GM21619 (cell line): ENCODE results near the gene ADSS1.
A peak's percentile ranks its signal among the peaks of the same experiment; 100 is the strongest.

Experiments
- ATAC-seq: cut with Tn5 transposase; IDR thresholded peaks from one replicate; pipeline ENCODE4 v1.9.1; 2021; ENCODE audit not compliant: unreplicated experiment

The ADSS1 gene

DNA sequence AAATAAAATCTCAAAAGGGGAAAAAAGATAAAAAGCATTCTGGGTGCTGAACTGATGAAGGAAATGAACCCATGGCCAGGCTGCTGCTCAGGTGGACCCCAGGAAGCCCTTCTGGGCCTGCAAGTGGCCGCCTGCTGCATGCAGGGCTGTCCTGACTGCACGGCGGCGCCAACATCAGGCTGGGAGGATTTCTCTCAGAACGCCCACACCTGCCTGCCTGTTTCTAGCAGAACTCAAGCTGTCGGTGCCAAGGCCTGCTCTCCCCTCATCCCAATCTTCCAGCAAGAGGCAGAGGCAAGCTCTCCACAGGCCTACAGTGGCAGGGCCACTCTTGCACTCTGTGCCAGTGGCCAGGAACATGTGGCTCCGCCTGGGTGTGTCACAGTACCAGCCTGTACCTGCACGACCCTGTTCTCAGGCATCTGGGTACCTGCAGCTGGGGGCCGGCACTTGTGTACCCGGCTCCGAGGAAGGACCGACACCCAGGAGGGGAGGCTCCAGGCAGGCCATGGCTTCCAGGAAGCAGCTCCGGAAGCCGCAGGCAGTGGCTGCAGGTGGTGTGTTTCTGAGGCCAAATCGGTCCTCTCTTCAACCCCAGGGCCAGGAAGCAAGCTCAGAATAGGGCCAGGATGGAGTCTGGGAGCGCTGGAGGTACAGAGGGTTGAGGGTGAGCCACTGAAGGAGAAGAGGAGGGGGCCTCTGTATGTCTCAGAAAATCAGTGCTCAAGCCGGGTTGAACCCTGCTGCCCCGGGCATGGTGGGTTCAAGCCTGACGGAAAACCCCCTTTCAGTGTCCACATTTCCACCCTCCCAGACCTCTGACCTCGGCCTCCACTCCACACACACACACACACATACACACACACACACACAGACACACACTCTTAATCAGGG lies 37.2 kb upstream of the ADSS1 start:
- no peak for ATAC-seq

DNA sequence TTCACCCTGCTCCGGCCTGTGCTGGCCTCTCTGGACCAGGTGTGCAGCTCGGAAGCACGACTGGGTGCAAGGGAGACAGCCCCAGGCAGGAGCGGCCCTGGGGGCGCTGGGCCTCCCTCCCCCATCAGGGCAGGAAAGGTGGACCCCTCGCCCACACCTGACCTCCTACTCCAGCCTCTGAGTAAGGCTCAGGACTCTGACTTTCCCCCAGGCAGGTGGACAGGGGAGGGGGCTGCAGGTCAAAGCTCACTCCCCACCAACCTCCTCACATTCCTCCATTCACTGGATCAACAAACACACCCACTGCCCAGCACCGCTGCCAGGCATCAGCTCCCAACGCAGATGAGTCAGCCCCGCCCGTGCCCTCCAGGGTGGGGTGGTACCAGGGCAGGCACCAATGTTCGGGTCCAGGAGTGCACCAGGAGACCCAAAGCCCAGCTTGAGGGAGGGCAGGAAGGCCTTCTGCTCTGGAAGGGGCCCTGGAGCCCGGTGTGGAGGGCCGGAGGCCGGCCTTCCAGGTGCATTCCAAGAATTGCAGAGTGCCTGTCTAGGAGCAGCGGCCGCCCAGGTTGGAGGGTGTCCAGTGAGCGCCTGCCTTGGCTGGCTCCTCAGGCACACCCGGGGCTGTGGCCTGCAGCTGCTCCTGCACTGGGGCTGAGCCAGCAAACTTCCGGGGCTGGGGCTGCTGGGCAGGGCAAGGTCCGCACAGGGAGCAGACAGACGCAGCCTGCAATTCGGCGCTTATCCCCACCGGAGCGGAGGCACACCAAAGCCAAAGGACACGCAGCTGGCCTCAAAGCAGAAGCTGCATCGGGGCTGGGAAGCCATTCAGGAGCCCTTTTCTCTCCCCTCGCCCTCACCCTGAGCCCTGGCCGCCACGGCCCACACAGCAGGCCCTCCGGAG lies 36.2 kb upstream of the ADSS1 start:
- no peak for ATAC-seq

DNA sequence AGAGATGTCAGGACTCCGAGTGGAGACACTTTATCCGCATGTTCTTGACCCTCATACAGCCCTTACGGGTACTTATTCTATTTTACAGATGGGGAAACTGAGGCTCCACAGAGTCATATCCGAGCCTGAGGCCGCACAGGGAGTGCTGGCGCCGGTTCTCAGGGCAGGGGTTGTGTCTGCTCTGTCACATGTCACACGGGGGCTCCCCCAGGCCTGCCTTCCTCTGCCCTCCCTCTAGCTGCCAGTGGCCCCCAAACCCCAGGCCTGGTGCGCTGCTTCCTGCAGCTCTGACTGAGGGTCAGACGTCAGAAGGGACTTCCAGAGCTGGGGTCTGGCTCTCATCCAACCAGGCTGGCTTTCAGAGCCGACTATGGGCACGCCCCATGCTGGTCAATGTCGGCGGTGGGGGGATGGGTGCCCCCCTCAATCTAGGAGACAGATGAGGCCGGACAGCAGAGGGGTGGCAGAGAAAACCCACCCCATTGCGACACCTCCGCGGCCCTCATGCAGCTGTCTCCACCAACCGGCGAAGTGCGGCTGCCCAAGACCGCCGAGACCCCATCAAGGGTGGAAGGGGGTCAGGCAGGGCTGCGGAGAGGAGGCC lies 35.4 kb upstream of the ADSS1 start:
- no peak for ATAC-seq

DNA sequence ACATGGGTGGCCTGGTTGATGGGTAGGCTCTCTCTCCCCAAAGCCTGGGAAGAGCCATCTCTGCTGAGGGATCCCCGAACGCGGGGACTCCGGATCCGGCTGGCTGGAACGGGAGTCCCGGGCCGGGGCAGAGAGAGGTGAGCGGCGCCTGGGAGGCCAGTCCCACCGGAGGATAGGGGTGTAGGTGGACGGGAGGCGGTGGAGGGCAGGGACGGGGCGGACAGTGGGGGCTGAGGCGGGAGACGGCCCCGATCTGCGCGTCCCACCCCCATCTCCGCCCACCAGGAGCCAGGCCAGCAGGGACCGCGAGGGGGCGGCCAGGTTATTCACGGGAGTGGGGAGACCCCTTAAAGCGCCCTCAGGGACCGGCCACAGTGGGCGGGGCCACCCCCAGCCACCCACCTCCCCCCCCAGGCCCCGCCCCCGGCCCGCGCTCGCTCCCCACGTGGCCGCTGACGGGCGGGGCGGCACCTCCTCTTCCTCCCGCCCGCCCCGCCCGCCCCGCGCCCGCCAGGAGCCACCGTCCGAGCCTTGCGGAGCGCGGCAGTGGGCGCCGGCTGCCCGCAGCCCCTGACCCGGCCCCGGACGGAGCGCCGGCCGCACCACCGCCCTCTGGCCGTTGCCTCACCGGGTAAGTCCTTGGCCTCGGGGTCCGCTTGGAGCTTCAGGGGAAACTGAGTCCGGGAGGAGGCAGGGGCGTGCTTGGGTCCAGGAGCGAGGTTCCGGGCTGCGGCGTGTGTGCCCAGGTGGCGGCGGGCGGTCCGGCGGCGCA lies 34.7 kb upstream of the ADSS1 start, which contains the start of gene INF2:
Gene INF2 (plus strand): TSS at position 510 of the 772 bp plus-strand sequence. CDS start 11,748 bp downstream, outside the sequence.
- peak; percentile 43 for ATAC-seq

DNA sequence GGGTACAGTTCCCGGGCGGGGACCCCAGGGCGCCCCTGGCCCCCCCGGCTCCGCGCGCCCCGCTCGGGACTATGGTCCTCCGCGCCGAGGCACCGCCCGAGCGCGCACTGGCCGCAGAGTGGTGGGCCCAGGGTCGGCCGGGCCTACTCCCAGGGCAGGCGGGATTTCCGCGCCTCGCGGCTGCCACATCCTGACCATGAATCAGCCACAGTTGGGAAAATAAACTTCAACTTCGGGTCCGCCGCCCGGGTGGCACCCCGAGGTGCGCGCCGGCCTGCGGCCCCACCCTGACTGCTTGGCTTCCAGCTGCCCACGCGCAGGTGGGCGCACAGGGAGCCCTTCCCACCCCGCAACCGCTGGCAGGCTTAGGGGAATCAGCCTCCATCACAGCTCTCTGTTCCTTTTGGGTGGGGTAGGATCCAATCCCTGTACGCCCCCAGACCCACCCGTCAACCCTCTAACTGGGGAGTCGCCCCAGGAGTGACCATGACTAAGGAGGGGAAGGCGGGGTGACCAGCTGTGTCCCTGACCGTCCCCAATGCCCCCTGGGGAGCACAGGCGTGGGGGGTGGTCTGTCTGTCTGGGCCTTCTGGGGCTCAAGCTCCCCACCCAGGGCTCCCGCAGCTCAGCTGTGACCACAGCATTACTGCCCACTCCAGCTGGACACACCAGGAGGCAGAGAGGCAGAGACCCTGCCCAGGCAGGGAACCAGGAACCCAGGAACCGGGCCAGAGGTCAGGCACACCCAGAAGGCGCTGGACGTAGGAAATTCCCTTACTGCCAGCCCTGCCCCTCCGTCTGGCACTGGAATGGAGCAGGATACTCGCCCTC lies 33.9 kb upstream of the ADSS1 start:
- ATAC-seq, result peak; percentile 20

DNA sequence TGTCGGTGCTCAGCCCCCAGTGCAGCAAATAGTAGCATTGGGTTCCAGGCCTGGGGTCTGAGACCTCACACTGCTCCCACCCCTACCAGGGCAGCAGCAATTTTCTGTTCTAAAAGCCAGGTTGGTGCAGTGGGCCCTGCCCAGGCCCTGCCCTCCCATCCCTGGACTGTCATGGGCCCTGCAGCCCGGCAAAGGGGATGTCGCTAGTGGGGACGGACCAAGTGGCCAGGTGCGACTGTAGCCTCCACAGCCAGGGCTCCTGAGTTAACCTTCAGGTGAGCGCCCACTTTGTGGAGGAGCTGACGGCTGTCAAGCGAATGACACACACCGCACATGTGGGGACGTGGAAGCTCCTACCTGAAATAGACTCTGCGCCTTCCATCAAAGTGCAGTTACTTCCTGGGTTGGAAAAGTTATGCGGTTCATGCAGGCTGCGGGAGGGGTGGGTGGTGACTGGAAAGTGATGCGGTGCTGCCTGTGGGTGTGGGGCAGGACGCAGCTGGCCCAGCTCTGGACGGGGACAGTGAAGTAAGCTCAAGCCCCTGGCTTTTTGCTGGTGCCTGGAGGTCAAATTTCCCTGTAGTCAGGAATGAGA lies 33.1 kb upstream of the ADSS1 start:
- no peak for ATAC-seq

DNA sequence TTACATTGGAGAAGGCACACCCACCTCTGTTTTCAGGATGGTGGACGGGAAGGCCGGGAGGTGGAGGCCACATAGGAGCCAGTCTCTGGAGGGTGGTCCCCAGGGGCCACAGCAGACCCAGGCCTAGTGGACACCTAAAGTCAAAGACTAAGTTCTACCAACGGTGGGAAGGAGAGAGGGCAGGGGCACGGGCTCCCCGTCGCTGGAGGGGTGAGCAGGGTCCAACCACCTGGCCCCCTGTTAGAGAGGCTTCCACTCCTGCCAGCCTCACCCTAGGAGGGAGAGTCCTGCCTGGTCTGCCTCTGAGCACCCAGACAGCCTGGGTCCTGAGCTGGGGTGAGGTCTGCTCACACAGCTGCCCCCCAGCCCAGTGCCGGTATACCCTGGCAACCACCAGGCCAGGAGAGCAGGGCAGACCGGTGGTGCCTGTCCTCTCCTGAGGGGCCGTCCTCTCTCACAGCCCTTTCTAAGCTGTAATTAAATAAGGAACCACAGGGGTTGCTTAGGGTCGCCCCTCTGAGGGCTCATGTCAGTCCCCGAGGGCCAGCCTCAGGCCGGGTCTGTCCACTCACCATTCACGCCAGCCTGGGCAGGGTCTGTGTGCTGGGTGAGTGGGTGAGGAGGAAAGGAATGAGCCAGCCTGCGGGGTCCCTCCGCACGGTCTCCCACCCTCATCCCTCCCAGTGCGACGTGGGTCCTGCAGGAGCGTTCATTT lies 32.3 kb upstream of the ADSS1 start:
- no peak for ATAC-seq

DNA sequence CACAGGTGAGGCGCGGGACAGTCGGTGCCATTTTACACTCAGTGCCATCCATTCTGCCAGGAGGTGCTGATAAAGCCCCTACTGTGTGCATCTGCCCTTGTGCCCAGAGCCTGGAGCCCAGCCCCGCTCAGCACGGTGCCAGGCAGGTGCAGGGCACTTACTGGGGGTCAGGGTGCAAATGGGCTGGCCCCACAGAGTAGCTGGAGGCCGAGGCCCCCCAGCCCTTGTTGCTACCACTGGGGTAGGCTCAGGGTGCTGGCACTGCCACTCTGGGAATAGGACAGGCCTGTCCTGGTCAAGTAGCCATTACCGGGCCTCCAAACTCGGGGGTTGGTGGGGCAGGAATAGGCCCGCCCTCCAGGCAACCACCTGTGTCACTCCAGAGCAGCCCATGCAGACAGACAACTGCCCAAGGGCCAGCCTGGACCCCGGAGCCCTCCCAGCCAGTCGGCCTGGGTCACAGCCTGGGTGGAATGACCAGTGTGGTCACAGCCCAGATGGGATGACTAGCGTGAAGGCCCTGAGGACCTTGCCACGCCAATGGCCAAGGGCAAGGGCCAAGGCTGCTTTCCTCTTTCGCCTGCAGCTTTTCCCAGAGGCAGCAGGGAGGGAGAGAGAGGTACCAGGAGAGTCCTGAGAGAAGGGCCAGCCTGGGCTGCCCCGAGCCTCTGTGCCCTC lies 31.6 kb upstream of the ADSS1 start:
- no peak for ATAC-seq

DNA sequence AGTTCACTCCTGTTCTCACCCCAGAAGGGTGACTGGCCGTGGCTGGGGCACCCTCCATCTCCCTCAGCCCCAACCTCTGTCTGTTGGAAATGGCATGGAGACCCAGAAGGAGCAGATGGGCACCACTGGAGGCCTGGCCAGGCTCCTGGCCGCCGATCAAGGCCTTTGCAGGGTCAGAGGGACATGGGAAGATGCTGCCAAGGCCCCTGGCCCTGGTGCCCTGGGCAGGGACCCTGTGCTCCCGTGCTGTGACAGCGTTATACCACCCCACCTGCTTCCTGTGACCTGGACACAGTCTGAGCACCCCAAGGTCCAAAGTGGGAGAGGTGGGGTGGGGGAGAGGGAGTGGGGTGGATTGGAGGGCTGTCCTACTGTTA lies 31.1 kb upstream of the ADSS1 start:
- no peak for ATAC-seq

DNA sequence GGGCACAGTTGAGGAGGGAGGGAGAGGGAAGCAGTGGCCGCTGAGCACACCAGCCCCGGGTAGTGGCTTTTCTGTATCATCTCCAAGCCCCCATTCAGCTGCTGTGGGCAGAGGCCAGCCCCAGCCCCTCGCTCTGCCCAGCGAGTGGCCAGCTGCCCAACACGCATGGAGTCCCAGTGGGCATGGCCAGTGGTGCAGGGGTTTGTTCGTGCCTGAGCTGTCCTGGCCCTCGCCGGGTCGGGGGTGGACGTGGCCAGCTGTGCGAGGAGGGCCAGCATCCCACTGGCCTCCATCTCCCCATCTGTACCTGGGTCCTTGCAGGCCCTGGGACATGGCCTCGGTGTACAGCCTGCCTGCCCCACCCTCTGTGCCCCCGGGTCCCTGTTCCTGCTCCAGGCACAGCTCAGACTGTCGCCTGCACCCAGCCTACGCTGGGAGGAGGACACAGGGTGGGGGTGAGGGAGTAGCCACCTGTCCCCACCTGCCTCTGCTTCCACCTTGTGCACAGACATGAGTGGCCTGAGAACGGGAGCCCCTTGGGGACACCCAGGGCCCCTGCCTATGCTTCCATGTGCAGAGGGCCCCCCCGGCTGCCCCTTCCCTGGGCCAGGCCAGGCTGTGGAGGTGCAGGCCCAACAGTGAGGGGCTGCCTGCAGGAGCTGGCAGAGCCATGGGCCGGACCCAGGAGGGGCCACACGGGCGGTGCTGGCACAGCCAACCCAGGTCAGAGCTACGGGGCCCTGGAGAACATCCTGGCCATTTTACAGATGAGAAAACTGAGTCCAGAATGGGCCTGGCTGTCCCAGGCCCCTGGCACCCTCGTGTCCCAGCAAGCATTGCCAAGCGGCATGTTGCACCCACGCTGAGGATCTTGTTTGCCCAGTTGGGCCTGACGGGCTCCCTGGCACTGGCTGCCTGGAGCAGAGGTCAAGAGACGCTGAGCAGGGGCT lies 30.3 kb upstream of the ADSS1 start:
- ATAC-seq, result no peak

DNA sequence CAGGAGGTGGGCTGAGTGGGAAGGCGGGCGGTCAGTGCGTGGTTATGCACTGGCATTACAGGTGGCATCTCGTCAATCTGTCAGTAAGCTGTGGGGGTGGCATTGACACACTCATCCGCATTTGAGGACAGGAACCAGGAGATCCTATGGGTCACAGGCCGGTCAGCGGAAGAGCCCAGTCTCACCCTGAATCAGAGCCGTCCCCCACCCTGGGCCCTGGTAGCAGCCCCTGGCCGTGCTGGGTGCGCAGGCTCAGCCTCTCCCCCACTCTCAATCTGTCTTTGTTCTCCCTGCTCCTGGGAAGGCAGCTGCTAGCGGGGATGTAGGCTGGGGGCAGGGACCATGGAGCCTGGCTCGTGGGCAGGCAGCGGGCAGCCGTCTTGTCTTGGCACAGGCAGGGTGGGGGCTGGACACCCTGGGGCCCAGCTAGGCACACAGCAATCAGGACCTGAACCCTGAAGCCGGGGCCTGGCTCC lies 29.5 kb upstream of the ADSS1 start:
- no peak for ATAC-seq

DNA sequence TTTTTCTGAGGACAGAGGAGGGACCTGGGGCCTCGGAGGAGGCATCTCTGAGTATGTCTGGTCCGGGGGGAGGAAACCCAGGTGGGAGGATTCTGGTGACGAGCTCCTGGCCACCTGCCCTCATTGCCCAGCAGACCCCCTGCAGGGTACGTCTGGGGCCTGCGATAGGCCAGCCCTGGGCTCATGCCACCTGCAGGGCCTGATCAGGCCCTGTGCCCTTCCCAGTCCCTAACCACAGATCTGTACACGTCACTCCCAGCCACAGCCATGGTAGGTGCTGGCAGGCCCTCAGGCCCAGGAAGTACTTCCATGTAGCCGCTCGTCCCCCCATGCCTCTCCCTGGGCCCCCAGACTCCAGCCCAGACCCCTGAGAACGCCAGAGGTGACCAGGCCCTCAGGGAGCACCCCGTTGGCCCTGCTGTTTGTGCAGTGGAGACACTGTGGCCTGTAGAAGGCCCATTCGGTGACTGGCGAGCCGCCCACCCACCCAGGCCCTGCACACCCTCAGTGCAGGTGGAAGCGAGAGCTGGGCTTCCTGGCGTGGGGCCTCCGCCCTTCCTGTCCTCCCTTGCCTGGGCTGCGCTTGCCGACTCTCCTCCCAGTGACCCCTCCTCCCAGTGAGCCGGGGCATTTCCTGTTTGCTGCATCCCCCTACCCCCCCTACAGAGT lies 28.9 kb upstream of the ADSS1 start:
- no peak for ATAC-seq

DNA sequence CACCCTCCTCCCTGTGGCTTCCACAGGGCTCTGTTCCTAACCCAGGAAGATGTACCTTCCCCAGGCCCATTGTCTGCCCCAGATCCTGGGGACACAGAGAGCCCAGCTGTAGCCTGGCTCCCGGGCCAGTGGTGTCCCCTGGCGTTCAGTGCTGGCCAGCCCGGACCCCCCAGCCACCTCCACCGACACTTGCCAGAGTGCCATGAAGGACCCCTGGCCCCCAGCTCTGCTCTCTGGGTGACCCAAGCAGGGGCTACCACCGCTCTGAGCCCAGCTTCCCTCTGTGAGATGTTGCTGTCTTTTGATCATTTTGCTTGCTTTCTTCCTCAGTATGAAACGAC lies 28.4 kb upstream of the ADSS1 start:
- no peak for ATAC-seq

DNA sequence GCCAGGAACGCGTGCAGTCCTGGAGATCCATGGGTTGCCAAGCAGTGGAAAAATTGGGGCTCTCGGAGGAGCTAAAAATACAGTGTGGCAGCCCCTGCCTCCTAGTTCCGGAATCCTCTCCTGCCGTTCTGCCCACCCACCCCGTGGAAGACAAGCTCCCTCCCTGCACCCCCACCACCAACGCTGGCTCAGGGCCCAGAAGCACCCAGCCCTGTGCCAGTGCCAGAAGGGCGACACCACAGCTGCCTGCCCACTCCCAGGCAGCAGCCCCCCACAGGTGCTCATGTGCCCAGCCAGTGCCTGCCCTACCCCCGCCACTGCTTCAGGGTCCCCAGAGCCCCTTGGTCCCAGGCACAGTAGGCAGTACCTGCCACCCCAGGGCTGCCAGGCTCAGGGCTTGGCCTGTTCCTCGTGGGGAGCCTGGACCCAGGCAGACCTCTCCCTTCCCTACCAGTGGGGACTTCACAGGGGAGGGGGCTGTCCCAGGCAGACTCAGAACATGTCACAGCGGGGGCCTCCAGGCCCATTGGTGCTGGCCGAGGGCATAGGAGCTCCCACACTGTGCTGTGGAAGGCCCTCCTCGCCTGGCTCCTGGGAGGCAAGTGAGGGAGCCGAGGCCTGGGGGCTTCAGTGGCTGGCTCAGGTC lies 27.2 kb upstream of the ADSS1 start:
- no peak for ATAC-seq

DNA sequence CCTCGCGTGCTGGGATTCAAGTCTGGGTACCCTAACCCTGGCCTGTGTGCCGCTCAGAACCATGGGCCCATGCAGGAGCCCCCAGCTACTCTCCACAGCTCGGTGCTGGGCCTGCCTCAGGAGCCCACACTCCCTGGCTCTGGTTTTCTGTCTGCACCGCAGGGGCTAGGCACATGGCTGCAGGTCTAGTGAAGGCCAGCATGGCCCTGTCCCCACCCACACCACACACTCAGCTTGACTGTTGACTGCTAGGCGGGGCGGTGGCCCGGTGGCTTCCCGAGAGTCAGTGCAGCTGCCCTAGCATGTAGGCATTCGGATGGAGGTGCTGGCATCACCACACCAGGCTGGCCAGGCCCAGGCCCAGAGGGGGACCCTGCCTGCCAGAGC lies 26.7 kb upstream of the ADSS1 start:
- ATAC-seq, result no peak
